HCT116 (cell line): Measurements from ENCODE around the gene COPS3. TPM values are rescaled to one million over a fixed set of nuclear protein-coding genes. Genes with fewer than 3 reads are reported as not detected.
A peak's percentile ranks its signal among the peaks of the same experiment; 100 is the strongest.

Source experiments
- ATAC-seq: fragments of 200-7000 bp; cut with Tn5 transposase; 2 replicates; pipeline ENCODE4 v1.9.1; 2020; ENCODE audit warnings: mild to moderate bottlenecking, moderate library complexity
- BruUV-seq: library from RNA; stranded (reverse); fragments of 400-500 nt; replicated peaks from 2 replicates; lab custom pipeline; 2021; lab: Mats Ljungman, UMichigan
- CTCF ChIA-PET: fragments of 300-600 bp; sonication (Branson Sonifier 250); formaldehyde crosslinking; loops from one replicate; lab custom pipeline; 2021; ENCODE audit warnings: antibody characterized with exemption; lab: Charles Lee
- POLR2A ChIA-PET: fragments of 300-600, 350-600 bp; sonication (Branson Sonifier 250); formaldehyde crosslinking; loops from one replicate; lab custom pipeline; 2021; ENCODE audit warnings: antibody characterized with exemption; lab: Charles Lee
- RAD21 ChIA-PET, 2 experiments: fragments of 300-600 bp; sonication (Branson Sonifier 250); formaldehyde crosslinking; loops; one replicate each; lab custom pipeline; 2023; ENCODE audit warnings: low total read pairs in 2 of 2; ENCODE audit not compliant: uncharacterized antibody in 2 of 2, unreplicated experiment in 2 of 2, low non-redundant PET in 1 of 2; lab: Charles Lee
- DNase-seq: peaks from one replicate; pipeline ENCODE4 v3.0.0-alpha.2; 2010; ENCODE audit warnings: low read depth, low spot score
- H2AFZ ChIP-seq: fragments of 200-600 bp; shearing (Covaris generic), sonication (generic); 2 replicates; pipeline ENCODE4 v1.6.1; 2017; ENCODE audit warnings: low read depth, mixed run types, mixed read lengths, antibody characterized with exemption, low read length; ENCODE audit not compliant: poor library complexity, severe bottlenecking
- H3K27ac ChIP-seq: 2 replicates; pipeline ENCODE4 v1.5.1; 2012; ENCODE audit warnings: low read depth, low read length
- H3K27me3 ChIP-seq: fragments of 200-600 bp; sonication (generic); 2 replicates; pipeline ENCODE4 v1.6.1; 2016; ENCODE audit warnings: mixed run types, low read length, mixed read lengths; ENCODE audit not compliant: insufficient read depth
- H3K36me3 ChIP-seq, 2 experiments: fragments of 200-500 bp in 1 of 2; fragments of 200-600 bp in 1 of 2; sonication (Bioruptor generic) in 1 of 2; sonication (generic) in 1 of 2; 2 replicates each; pipeline versions ENCODE4 v1.5.1 to v1.6.1; 2014 to 2016; ENCODE audit warnings: low read length in 2 of 2, inconsistent platforms in 1 of 2, mixed read lengths in 1 of 2, mixed run types in 1 of 2; ENCODE audit not compliant: insufficient read depth in 2 of 2, control insufficient read depth in 1 of 2
- H3K4me1 ChIP-seq, 2 experiments: fragments of 200-600 bp in 1 of 2; sonication (generic) in 1 of 2; 2 replicates each; pipeline versions ENCODE4 v1.5.1 to v1.6.1; 2012 to 2017; ENCODE audit warnings: low read length in 2 of 2, inconsistent platforms in 1 of 2, mild to moderate bottlenecking in 1 of 2, mixed read lengths in 1 of 2, mixed run types in 1 of 2, moderate library complexity in 1 of 2; ENCODE audit not compliant: insufficient read depth in 2 of 2, control insufficient read depth in 1 of 2
- H3K4me2 ChIP-seq: fragments of 200-600 bp; sonication (generic); 2 replicates; pipeline ENCODE4 v1.6.1; 2017; ENCODE audit warnings: mixed run types, low read length, mixed read lengths
- H3K4me3 ChIP-seq, 2 experiments: fragments of 200-600 bp in 1 of 2; sonication (generic) in 1 of 2; replicated peaks in 1 of 2; 2 replicates each; pipeline ENCODE4 v1.5.1; 2011 to 2016; ENCODE audit warnings: low read length in 2 of 2, control low read depth in 1 of 2, low read depth in 1 of 2, mild to moderate bottlenecking in 1 of 2, mixed read lengths in 1 of 2, mixed run types in 1 of 2
- H3K79me2 ChIP-seq: fragments of 200-600 bp; sonication (generic); 2 replicates; pipeline ENCODE4 v1.6.1; 2017; ENCODE audit warnings: mild to moderate bottlenecking, mixed run types, low read length, moderate library complexity, mixed read lengths; ENCODE audit not compliant: insufficient read depth
- H3K9ac ChIP-seq: fragments of 200-600 bp; sonication (generic); 2 replicates; pipeline ENCODE4 v1.6.1; 2016; ENCODE audit warnings: low read length, mixed read lengths
- H3K9me2 ChIP-seq: fragments of 200-600 bp; sonication (generic), shearing (Covaris generic); 2 replicates; pipeline ENCODE4 v1.6.1; 2017; ENCODE audit warnings: mixed run types, mild to moderate bottlenecking, moderate library complexity; ENCODE audit not compliant: insufficient read depth
- H3K9me3 ChIP-seq, 2 experiments: fragments of 200-500 bp in 1 of 2; fragments of 200-600 bp in 1 of 2; sonication (Bioruptor generic) in 1 of 2; sonication (generic) in 1 of 2; 2 replicates each; pipeline ENCODE4 v1.6.1; 2014 to 2017; ENCODE audit warnings: low read length in 2 of 2, mixed read lengths in 2 of 2, inconsistent platforms in 1 of 2, low read depth in 1 of 2, mild to moderate bottlenecking in 1 of 2, mixed run types in 1 of 2, moderate library complexity in 1 of 2; ENCODE audit not compliant: control insufficient read depth in 1 of 2, insufficient read depth in 1 of 2
- H4K20me1 ChIP-seq: fragments of 200-600 bp; sonication (generic), shearing (Covaris generic); 2 replicates; pipeline ENCODE4 v1.6.1; 2017; ENCODE audit warnings: mixed run types, mild to moderate bottlenecking, moderate library complexity; ENCODE audit not compliant: insufficient read depth
- ATF3 ChIP-seq: IDR thresholded peaks from 2 replicates; pipeline ENCODE4 v1.6.1; 2012
- CBX3 ChIP-seq: IDR thresholded peaks from 2 replicates; pipeline ENCODE4 v1.6.1; 2012; ENCODE audit warnings: low read depth
- CTCF ChIP-seq, 3 experiments: fragments of 200-600 bp in 1 of 3; sonication (generic) in 1 of 3; IDR thresholded peaks in 2 of 3; conservative IDR thresholded peaks in 1 of 3; 2 replicates each; pipeline ENCODE4 v1.5.1; 2012 to 2017; ENCODE audit warnings: low read depth in 2 of 3, low read length in 2 of 3, antibody characterized with exemption in 1 of 3, borderline replicate concordance in 1 of 3, control low read depth in 1 of 3, mild to moderate bottlenecking in 1 of 3, mixed read lengths in 1 of 3, mixed run types in 1 of 3, moderate library complexity in 1 of 3; ENCODE audit not compliant: insufficient read depth in 1 of 3
- EGR1 ChIP-seq: IDR thresholded peaks from 2 replicates; pipeline ENCODE4 v1.6.1; 2012; ENCODE audit warnings: low read depth
- ELF1 ChIP-seq: IDR thresholded peaks from 2 replicates; pipeline ENCODE4 v1.6.1; 2012; ENCODE audit warnings: low read depth, borderline replicate concordance
- FOSL1 ChIP-seq: IDR thresholded peaks from 2 replicates; pipeline ENCODE4 v1.6.1; 2012; ENCODE audit warnings: low read depth
- JUND ChIP-seq: IDR thresholded peaks from 2 replicates; pipeline ENCODE4 v1.6.1; 2012
- MAX ChIP-seq: IDR thresholded peaks from 2 replicates; pipeline ENCODE4 v1.6.1; 2012
- POLR2A ChIP-seq: IDR thresholded peaks from 2 replicates; pipeline ENCODE4 v1.7.0; 2011; ENCODE audit warnings: borderline replicate concordance; ENCODE audit not compliant: insufficient read depth, insufficient read length; ENCODE audit errors: extremely low read depth
- POLR2AphosphoS5 ChIP-seq: IDR thresholded peaks from 2 replicates; pipeline ENCODE4 v1.6.1; 2011; ENCODE audit warnings: mild to moderate bottlenecking, low read depth, low read length, moderate library complexity
- RAD21 ChIP-seq: IDR thresholded peaks from 2 replicates; pipeline ENCODE4 v1.6.1; 2012; ENCODE audit warnings: low read depth, mild to moderate bottlenecking
- SIN3A ChIP-seq: IDR thresholded peaks from 2 replicates; pipeline ENCODE4 v1.6.1; 2012; ENCODE audit warnings: low read depth
- SP1 ChIP-seq: IDR thresholded peaks from 2 replicates; pipeline ENCODE4 v1.6.1; 2012; ENCODE audit warnings: low read depth
- SRF ChIP-seq: IDR thresholded peaks from 2 replicates; pipeline ENCODE4 v1.6.1; 2012; ENCODE audit warnings: low read depth
- YY1 ChIP-seq: IDR thresholded peaks from 2 replicates; pipeline ENCODE4 v1.6.1; 2011; ENCODE audit warnings: low read length, low read depth, moderate library complexity, mild to moderate bottlenecking; ENCODE audit not compliant: insufficient replicate concordance; ENCODE audit errors: extremely low read depth
- ZFX ChIP-seq: fragments of 450-650 bp; IDR thresholded peaks from 2 replicates; pipeline ENCODE4 v1.6.1; 2017
- ZNF274 ChIP-seq: fragments of 200-500 bp; sonication (Bioruptor generic); IDR thresholded peaks from 2 replicates; pipeline ENCODE4 v1.6.1; 2014; ENCODE audit warnings: mild to moderate bottlenecking, low read depth, low read length, inconsistent platforms
- intact Hi-C: fragments of 100-400 bp; cut with micrococcal nuclease; formaldehyde crosslinking; loops from 2 replicates; pipeline ENCODE4 v1.10.0; 2022
- total RNA-seq: library from RNA; stranded (reverse); gene quantifications from one replicate; pipeline ENCODE4 v1.2.1, GENCODE V29; 2021; ENCODE audit not compliant: unreplicated experiment

The COPS3 gene
- total RNA-seq, 1 experiment from 2014 or later, result 99.0 TPM

- Histone ChIP-seq H2AFZ (no peak overlapping the region), H3K9me3 (no peaks in the 10 kb centered on the region), H3K27ac (peak overlapping the region; percentile 89; the same call in 1 of the 2 replicates), H3K4me1 (peaks cover 8 to 21% of the 10 kb centered on the region in 2 experiments), H3K79me2 (peaks cover 28% of the 10 kb centered on the region), H3K9ac (peak overlapping the region; percentile 92), H3K36me3 (0 out of 4 replicates have a peak, but pooled peaks cover 0 to under 1% of the 10 kb centered on the region in 2 experiments), H4K20me1 (no peaks in the 10 kb centered on the region), H3K4me2 (peak overlapping the region; percentile 100), H3K9me2 (no peaks in the 10 kb centered on the region), H3K4me3 (peak overlapping the region; percentile 95 to 96), H3K27me3 (no peaks in the 10 kb centered on the region)
- ATAC-seq, result peak; percentile 29
- TSS peak; percentile 82 for BruUV-seq
- POLR2A ChIA-PET, result no interaction called here
- no peak for TF ChIP-seq POLR2AphosphoS5
- RAD21 ChIA-PET, result no interaction called here
- intact Hi-C loops, result no loop called here
- CTCF ChIA-PET, result interaction anchor here (1.0 kb wide), 1 partner anchor 33 kb away, joined by 3 read pairs; no protein-coding TSS in a partner anchor
- no peak for DNase-seq
Observed at GRCh38 chr17:17236295-17237025, 44.6 kb downstream of the COPS3 start.

- ATAC-seq (no peak), DNase-seq (no peak)
- BruUV-seq, result no TSS peak
- intact Hi-C loops, result no loop called here
- H3K4me2 ChIP-seq, result peak overlapping the region; percentile 100
- H2AFZ ChIP-seq, result no peak overlapping the region
- no peak overlapping the region for H3K27ac ChIP-seq
- H3K27me3 ChIP-seq, result no peaks in the 10 kb centered on the region
- RAD21 ChIA-PET, result no interaction called here
- H3K9ac ChIP-seq, result peak overlapping the region; percentile 92
- POLR2A ChIA-PET, result interaction anchor here (0.6 kb wide), 1 partner anchor 24 kb away, joined by 3 read pairs; no protein-coding TSS in a partner anchor
- H3K4me1 ChIP-seq, result peaks cover 8 to 21% of the 10 kb centered on the region in 2 experiments
- no peaks in the 10 kb centered on the region for H3K9me3 ChIP-seq
- H4K20me1 ChIP-seq, result no peaks in the 10 kb centered on the region
- H3K9me2 ChIP-seq, result no peaks in the 10 kb centered on the region
- H3K36me3 ChIP-seq, result peaks cover 0 to 5% of the 10 kb centered on the region in 2 experiments; a peak in 2 of 4 replicates
- H3K4me3 ChIP-seq, result peak overlapping the region; percentile 95 to 96
- peaks cover 28% of the 10 kb centered on the region for H3K79me2 ChIP-seq
- CTCF ChIA-PET, result interaction anchor here (1.2 kb wide), 1 partner anchor 34 kb away, joined by 4 read pairs; no protein-coding TSS in a partner anchor
- TF ChIP-seq CBX3 (no peak), JUND (no peak), ATF3 (no peak), RAD21 (no peak), POLR2A (no peak), EGR1 (no peak), MAX (no peak), SP1 (no peak), SRF (no peak), ZNF274 (no peak), FOSL1 (no peak), SIN3A (no peak), YY1 (no peak), ZFX (no peak), CTCF (IDR thresholded peaks at IDR 0.05 in 2 of 3, conservative IDR thresholded peaks at IDR 0.05 in 1 of 3; ENCODE audit: borderline replicate concordance in 1 of 3, insufficient read depth in 1 of 3, low read depth in 2 of 3, low read length in 2 of 3) (no peak), ELF1 (no peak)
Observed at GRCh38 chr17:17235212-17236174, 45.6 kb downstream of the COPS3 start.
